ENCODE measurements around the gene MYBPH.

The MYBPH gene

GRCh38 chr1:203178821-203179666 lies 3.4 kb upstream of the MYBPH start:
- no peak for DNase-seq (ENCODE audit: low spot score)

DNA sequence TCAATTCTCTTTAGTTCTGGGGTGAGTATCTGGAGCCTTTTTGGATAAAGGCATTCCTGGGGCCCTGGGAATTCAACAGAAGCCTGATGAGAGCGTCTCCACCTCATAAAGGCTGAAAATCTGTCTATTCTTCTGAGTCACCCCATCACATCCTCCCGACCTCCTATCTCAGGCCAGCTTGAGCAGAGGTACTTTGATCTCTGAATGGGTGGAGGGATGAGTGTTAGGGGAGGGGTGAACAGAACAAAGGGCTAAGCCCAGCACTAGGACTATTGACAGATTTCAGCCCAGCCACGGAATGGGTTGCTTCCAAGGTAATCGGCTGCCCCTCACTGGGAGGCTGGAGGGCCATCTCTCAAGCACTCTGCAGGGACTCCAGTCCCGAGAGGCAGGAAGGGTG lies 2.5 kb upstream of the MYBPH start:
- DNase-seq (ENCODE audit: low spot score) = no peak

- no peak for DNase-seq (ENCODE audit: low spot score)
These were observed 1.9 kb upstream of the MYBPH start for GRCh38 chr1:203177470-203178039.

DNA sequence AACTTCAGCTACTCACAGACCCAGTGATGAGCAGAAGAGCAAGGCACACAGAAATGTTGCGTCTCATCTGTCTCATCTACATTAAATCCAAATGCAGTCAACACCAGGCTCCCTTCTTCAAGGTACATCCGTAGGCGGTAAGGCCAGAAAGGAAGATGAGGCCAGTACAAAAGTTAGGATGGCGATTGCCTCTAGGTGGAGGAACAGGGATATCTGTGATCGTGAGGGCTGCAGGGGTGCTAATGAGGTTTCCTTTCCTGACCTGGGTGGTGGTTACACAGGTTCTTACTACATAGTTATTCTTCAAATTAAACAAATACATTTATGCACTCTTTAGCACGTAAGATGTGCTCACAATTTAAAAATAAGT lies 1.4 kb upstream of the MYBPH start:
- no peak for DNase-seq (ENCODE audit: low spot score)

DNA sequence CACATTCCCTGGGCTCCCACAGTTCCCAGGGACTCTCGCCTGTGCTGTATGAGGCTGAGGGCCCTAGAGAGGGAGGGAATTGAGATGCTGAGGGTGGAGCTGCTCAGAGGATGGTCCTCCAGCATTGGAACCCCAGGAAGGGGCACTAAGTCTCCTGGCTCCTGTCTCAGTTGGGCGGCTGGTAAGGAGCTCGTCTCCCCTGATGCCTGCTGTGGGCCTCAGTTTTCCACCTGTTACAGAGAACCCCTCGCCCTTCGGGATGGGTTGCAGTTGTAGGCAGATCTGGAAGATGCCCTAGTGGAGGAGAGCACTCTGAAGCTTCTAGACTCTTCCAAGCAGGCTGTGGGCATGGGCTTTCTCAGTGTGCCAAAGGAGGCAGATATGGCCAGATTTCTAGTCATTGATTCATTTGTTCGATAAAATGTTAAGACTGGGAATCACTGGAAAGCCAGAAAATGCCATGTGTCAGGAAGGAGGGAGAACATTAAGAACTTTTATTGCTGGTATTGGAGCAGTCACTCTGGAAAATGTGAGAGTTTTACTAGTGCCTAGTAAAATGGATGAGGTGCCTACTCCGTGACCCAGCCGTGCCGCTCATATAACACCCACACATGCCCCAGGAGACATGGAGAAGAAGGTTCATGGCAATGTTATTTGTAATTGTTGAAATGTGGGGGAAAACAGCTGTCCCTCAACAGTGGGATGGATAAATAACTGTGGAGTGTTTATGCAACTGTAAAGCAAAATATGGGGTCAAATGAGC lies 828 bp upstream of the MYBPH start:
- no peak for DNase-seq (ENCODE audit: low spot score)

- no peak for DNase-seq (ENCODE audit: low spot score)
These were observed 208 bp upstream of the MYBPH start for GRCh38 chr1:203175827-203176241.

DNA sequence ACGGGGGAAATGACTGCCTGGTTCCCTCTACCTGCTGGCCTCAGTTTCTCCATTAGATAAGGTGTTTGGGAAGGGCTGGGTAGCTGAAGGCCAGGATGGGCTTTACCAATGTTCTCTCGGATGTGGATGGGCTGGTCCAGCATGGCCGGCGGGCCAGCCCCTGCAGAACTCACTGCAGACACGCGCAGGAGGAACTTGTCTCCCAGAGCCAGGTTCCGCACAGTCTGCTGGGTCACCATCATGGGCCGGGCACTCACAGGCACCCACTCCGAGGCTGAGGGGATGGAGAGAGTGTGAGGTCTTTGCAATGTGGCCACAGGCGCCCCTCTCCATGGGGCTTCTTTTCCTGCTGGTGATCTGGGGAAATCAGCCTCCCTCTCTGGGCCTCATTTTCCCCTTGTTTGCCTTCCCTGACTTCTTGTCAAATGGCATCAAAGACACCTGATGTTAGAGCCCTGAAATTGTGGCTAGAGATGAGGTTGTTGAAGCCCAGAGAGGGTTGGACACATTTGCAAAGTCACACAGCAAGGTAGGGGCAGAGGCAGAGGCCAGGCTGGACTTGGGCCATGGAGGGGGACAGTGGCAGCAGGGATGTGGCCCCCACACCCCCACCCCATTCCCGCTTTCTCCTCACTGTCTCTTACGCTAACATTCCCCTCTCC lies 1.2 kb downstream of the MYBPH start:
- DNase-seq (ENCODE audit: low spot score) = no peak

- no peak for DNase-seq (ENCODE audit: low spot score)
These were observed 2.1 kb downstream of the MYBPH start for GRCh38 chr1:203173566-203173965.

- no peak for DNase-seq (ENCODE audit: low spot score)
These were observed 2.5 kb downstream of the MYBPH start for GRCh38 chr1:203173011-203173555.

DNA sequence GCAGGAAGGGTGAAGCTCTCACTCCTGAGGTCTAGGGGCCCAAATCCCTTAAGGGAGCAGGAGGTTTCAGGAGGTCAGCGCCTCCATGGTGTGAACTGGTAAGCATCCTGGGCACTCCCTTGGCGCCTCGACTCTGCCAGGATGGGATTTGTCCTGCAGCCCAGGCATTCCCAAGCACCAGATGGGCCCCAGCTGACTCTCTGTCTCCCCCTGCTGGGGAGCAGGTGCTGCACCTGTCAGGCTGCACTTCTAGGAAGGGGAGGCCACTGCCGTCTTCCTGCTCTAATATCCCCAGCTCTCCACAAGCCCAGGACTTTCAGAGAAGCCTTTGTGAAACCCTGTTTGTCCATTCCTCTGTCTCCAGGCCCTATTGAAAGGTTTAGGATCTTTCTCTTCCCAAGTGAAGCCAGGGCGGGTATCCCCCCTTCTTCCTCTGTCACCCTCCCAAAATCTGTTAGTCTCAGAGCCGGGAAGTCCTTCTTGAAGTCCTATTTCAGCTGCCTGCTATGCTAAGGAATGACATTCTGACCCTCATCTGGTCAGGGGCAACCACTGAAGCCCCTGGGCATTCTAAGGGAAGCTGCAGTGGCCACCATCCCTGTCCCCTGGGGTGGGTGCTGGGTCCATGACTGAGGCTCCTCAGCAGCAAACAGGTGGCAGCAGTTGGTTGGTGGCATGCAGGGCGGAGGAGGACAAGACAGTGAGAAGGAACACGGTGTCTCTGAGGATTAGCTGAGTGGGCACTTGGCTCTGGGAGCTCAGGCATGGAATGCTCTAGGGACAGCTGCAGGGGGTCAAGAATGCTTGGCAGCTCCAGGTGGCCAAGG lies 3.2 kb downstream of the MYBPH start:
- peak; percentile 26 for DNase-seq (ENCODE audit: low spot score)

GRCh38 chr1:203171341-203172183 lies 4.1 kb downstream of the MYBPH start:
- no peak for DNase-seq (ENCODE audit: low spot score)

GRCh38 chr1:203170625-203171330 lies 4.8 kb downstream of the MYBPH start:
- DNase-seq (ENCODE audit: low spot score) = no peak

GRCh38 chr1:203169770-203170520 lies 5.7 kb downstream of the MYBPH start:
- DNase-seq (ENCODE audit: low spot score) = no peak

DNA sequence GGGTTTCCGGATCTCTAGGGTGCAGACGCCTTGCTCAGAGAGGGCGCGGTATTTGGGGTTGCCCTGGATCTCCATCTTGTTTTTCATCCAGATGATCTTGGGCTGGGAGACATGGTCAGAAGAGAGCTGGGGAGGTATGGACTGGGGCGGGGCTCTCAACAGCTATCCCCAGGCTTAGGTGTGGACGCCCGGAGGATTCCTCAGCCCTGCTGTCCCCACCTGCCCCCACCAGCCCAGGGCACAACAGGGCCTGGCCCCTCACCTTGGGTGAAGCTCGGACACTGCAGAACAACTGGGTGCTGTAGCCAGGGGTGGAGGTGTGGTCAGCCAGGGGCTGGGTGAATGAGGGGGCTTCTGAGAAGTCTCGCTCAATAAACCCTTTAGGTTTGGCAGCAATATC lies 6.6 kb downstream of the MYBPH start:
- no peak for DNase-seq (ENCODE audit: low spot score)

GRCh38 chr1:203168256-203168786 lies 7.3 kb downstream of the MYBPH start:
- no peak for DNase-seq (ENCODE audit: low spot score)

DNA sequence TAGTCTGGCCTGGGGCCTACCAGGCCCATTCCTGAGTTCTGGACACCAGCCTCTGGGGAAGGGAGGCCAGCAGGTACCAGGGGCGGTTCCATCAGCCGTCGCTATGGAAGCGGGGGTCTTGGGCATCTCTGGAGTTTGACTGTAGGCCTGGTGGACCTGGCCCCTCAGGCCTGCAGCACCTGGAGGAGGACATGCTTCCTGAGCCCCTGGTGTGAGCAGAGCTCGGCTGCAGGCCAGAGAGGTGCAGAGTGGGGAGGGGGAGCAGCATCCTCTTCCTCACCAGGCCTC lies 7.8 kb downstream of the MYBPH start:
- no peak for DNase-seq (ENCODE audit: low spot score)

DNA sequence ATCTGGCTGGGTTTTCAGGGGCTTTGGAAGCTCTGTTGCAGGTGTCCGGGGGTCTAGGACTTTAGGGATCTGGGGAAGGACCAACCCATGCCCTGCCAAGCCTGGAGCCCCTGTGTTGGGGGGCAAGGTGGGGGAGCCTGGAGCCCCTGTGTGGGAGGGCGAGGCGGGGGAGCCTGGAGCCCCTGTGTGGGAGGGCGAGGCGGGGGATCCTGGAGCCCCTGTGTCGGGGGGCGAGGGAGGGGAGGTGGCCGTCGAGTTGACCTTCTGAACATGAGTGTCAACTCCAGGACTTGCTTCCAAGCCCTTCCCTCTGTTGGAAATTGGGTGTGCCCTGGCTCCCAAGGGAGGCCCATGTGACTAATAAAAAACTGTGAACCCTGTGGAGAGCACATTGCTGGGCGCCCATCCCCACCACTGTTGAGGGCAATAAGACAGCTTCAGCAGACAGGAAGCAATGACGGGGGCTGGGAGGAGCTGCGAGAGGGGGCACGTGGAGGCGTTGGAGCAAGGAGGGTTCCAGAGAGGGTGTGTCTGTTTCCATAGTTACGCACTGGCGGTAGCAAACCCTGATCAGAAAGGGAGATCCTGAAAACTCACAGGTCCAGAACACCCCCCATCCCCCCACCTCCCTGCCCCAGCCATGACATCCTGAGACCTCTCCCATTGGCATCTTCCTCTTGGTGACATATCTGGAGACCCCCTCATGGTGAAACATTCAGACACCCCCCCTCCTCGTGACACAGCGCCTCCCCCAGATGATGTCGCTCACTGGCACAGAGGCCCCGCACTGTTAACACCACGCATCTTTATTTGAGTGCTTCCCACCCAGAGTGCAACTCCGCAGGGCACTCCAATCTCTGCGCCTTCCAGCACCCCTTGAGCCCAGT lies 8.4 kb downstream of the MYBPH start:
- DNase-seq (ENCODE audit: low spot score) = no peak
